DOHH2 (cell line): Measurements from ENCODE around the gene FAM184B.

ENCODE experiments used
- CTCF ChIP-seq: fragments of 200-600 bp; sonication (generic); IDR thresholded peaks from one replicate; pipeline ENCODE4 v1.5.1; 2014; ENCODE audit warnings: antibody characterized with exemption, mild to moderate bottlenecking, low read depth, low read length; ENCODE audit not compliant: poor library complexity, severe bottlenecking
- EZH2phosphoT487 ChIP-seq: fragments of 200-600 bp; sonication (generic); IDR thresholded peaks from 2 replicates; pipeline ENCODE4 v1.6.1; 2017; ENCODE audit warnings: borderline replicate concordance, mild to moderate bottlenecking, antibody characterized with exemption, low read length, moderate library complexity, mixed read lengths

GRCh38 chr4:17690898-17691297, 90.5 kb downstream of the FAM184B start:
- TF ChIP-seq CTCF, result no peak
- no peak for TF ChIP-seq EZH2phosphoT487
